NB4 (cell line): ENCODE measurements around the gene ITGA4.

Source experiments
- MYC ChIP-seq: IDR thresholded peaks from 2 replicates; pipeline ENCODE4 v1.6.1; 2011; ENCODE audit warnings: low read depth, low read length
- POLR2A ChIP-seq: IDR thresholded peaks from 2 replicates; pipeline ENCODE4 v1.6.1; 2011; ENCODE audit warnings: mild to moderate bottlenecking; ENCODE audit not compliant: insufficient read length; ENCODE audit errors: extremely low read depth
- TF ChIP-seq, protein P1 (sequence below): IDR thresholded peaks from one replicate; pipeline ENCODE4 v1.5.1; 2012; ENCODE audit warnings: low read depth, low read length
- TF ChIP-seq, protein P2 (sequence below): IDR thresholded peaks from 2 replicates; pipeline ENCODE4 v1.6.1; 2011; ENCODE audit warnings: low read depth, low read length

GRCh38 chr2:181472990-181473389 lies 15.8 kb downstream of the ITGA4 start:
- TF ChIP-seq, protein P1, sequence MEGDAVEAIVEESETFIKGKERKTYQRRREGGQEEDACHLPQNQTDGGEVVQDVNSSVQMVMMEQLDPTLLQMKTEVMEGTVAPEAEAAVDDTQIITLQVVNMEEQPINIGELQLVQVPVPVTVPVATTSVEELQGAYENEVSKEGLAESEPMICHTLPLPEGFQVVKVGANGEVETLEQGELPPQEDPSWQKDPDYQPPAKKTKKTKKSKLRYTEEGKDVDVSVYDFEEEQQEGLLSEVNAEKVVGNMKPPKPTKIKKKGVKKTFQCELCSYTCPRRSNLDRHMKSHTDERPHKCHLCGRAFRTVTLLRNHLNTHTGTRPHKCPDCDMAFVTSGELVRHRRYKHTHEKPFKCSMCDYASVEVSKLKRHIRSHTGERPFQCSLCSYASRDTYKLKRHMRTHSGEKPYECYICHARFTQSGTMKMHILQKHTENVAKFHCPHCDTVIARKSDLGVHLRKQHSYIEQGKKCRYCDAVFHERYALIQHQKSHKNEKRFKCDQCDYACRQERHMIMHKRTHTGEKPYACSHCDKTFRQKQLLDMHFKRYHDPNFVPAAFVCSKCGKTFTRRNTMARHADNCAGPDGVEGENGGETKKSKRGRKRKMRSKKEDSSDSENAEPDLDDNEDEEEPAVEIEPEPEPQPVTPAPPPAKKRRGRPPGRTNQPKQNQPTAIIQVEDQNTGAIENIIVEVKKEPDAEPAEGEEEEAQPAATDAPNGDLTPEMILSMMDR, result no peak
- TF ChIP-seq POLR2A (no peak), MYC (no peak)
- TF ChIP-seq, protein P2, sequence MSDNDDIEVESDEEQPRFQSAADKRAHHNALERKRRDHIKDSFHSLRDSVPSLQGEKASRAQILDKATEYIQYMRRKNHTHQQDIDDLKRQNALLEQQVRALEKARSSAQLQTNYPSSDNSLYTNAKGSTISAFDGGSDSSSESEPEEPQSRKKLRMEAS, result no peak
